Measurements from ENCODE around the gene SUCLG1. TPM values are rescaled to one million over a fixed set of nuclear protein-coding genes. Genes with fewer than 3 reads are reported as not detected.

SUCLG1 gene
- total RNA-seq, 1 experiment from 2014 or later, result 59.8 TPM

- ATAC-seq (no peak), DNase-seq (ENCODE audit: low read depth, low spot score) (no peak)
- H3K4me3 ChIP-seq (ENCODE audit: low read depth in 2 of 2, low read length in 2 of 2), result no peak overlapping the region
- no peaks in the 10 kb centered on the region for H3K27me3 ChIP-seq (ENCODE audit: control insufficient read depth, insufficient read depth, low read length)
- ChIA-PET CTCF (no interaction called here), POLR2A (no interaction called here)
- no peak overlapping the region for H3K27ac ChIP-seq (ENCODE audit: low read length)
- H3K36me3 ChIP-seq (ENCODE audit: control insufficient read depth, insufficient read depth, low read length), result no peaks in the 10 kb centered on the region
- no peaks in the 10 kb centered on the region for H3K9me3 ChIP-seq (ENCODE audit: control insufficient read depth, insufficient read depth, low read depth, low read length)
- in situ Hi-C loops (cut with HindIII; ENCODE audit: low pct_unique_long_range_greater_than_20kb, low sequenced_read_pairs) (no loop called here), intact Hi-C loops (cut with micrococcal nuclease; ENCODE audit: unreplicated experiment) (no loop called here)
- TF ChIP-seq REST (IDR thresholded peaks at IDR 0.05; ENCODE audit: insufficient read depth in 1 of 2, low read depth in 2 of 2, low read length in 1 of 2) (no peak), SIN3A (IDR thresholded peaks at IDR 0.05; ENCODE audit: borderline replicate concordance, insufficient read depth, low read depth, low read length) (no peak), POLR2AphosphoS5 (IDR thresholded peaks at IDR 0.05; ENCODE audit: low read depth, low read length) (no peak), CTCF (IDR thresholded peaks at IDR 0.05) (no peak), TCF7L2 (IDR thresholded peaks at IDR 0.05; ENCODE audit: low read depth, low read length) (no peak)
- no peaks in the 10 kb centered on the region for H3K4me1 ChIP-seq (ENCODE audit: control insufficient read depth, insufficient read depth, low read length)
- no TSS peak for BruUV-seq (replicated peaks)
Observed at GRCh38 chr2:84378960-84379359, 80.1 kb downstream of the SUCLG1 start.

- Histone ChIP-seq H3K4me1 (ENCODE audit: control insufficient read depth, insufficient read depth, low read length) (no peaks in the 10 kb centered on the region), H3K27me3 (ENCODE audit: control insufficient read depth, insufficient read depth, low read length) (no peaks in the 10 kb centered on the region), H3K27ac (ENCODE audit: low read length) (no peak overlapping the region), H3K4me3 (ENCODE audit: low read depth in 2 of 2, low read length in 2 of 2) (no peak overlapping the region), H3K9me3 (ENCODE audit: control insufficient read depth, insufficient read depth, low read depth, low read length) (no peaks in the 10 kb centered on the region), H3K36me3 (ENCODE audit: control insufficient read depth, insufficient read depth, low read length) (no peaks in the 10 kb centered on the region)
- DNase-seq (ENCODE audit: low read depth, low spot score) (no peak), ATAC-seq (no peak)
- CTCF ChIA-PET, result no interaction called here
- in situ Hi-C loops (cut with HindIII; ENCODE audit: low pct_unique_long_range_greater_than_20kb, low sequenced_read_pairs), result no loop called here
- POLR2A ChIA-PET, result no interaction called here
- BruUV-seq (replicated peaks), result no TSS peak
- intact Hi-C loops (cut with micrococcal nuclease; ENCODE audit: unreplicated experiment), result no loop called here
- TF ChIP-seq SIN3A (IDR thresholded peaks at IDR 0.05; ENCODE audit: borderline replicate concordance, insufficient read depth, low read depth, low read length), result no peak
- TF ChIP-seq REST (IDR thresholded peaks at IDR 0.05; ENCODE audit: insufficient read depth in 1 of 2, low read depth in 2 of 2, low read length in 1 of 2), result no peak
- no peak for TF ChIP-seq TCF7L2 (IDR thresholded peaks at IDR 0.05; ENCODE audit: low read depth, low read length)
- TF ChIP-seq POLR2AphosphoS5 (IDR thresholded peaks at IDR 0.05; ENCODE audit: low read depth, low read length), result no peak
- no peak for TF ChIP-seq CTCF (IDR thresholded peaks at IDR 0.05)
Observed at GRCh38 chr2:84375020-84375419, 84.1 kb downstream of the SUCLG1 start.
